IMR-90 (cell line): ENCODE results near the gene UPF1. TPM values are rescaled to one million over a fixed set of nuclear protein-coding genes. Genes with fewer than 3 reads are reported as not detected.

Experiments
- ATAC-seq: fragments of 200-7000 bp; cut with Tn5 transposase; 2 replicates; pipeline ENCODE4 v1.9.1; 2020; ENCODE audit warnings: low read depth, mild to moderate bottlenecking, moderate library complexity
- BruUV-seq: library from RNA; stranded (reverse); fragments of 400-500 nt; replicated peaks from 2 replicates; lab custom pipeline; 2021; lab: Mats Ljungman, UMichigan
- CTCF ChIA-PET: fragments of 300-600 bp; formaldehyde crosslinking; extraction: SDS; loops from one replicate; lab custom pipeline; 2021; ENCODE audit warnings: antibody characterized with exemption; lab: Yijun Ruan, JAX
- POLR2A ChIA-PET: fragments of 300-600 bp; sonication (Branson Sonifier 250); formaldehyde crosslinking; loops from one replicate; lab custom pipeline; 2022; ENCODE audit warnings: antibody characterized with exemption; ENCODE audit not compliant: unreplicated experiment; lab: Charles Lee
- DNase-seq: peaks from one replicate; pipeline ENCODE4 v3.0.0; 2013
- H2AFZ ChIP-seq: replicated peaks from 2 replicates; pipeline ENCODE3; 2013; ENCODE audit warnings: low read length, mild to moderate bottlenecking; ENCODE audit not compliant: poor library complexity
- H2AK5ac ChIP-seq: 2 replicates; pipeline ENCODE4 v1.6.1; 2013; ENCODE audit warnings: low read depth, low read length, inconsistent platforms
- H2AK9ac ChIP-seq: replicated peaks from 2 replicates; pipeline ENCODE3; 2013; ENCODE audit warnings: mild to moderate bottlenecking, low read depth, low read length, moderate library complexity; ENCODE audit not compliant: poor library complexity
- H2BK120ac ChIP-seq: 2 replicates; pipeline ENCODE4 v1.6.1; 2013; ENCODE audit warnings: low read depth, low read length, inconsistent platforms
- H2BK15ac ChIP-seq: 3 replicates; pipeline ENCODE4 v1.6.1; 2013; ENCODE audit warnings: low read depth, low read length, inconsistent platforms
- H2BK20ac ChIP-seq: 2 replicates; pipeline ENCODE4 v1.6.1; 2013; ENCODE audit warnings: low read depth, mild to moderate bottlenecking, inconsistent platforms, low read length, moderate library complexity
- H2BK5ac ChIP-seq: 2 replicates; pipeline ENCODE4 v1.6.1; 2013; ENCODE audit warnings: mild to moderate bottlenecking, low read depth, low read length, inconsistent platforms; ENCODE audit not compliant: poor library complexity, severe bottlenecking
- H3K14ac ChIP-seq: replicated peaks from 2 replicates; pipeline ENCODE4 v1.6.1; 2013; ENCODE audit warnings: low read depth, low read length, inconsistent platforms
- H3K18ac ChIP-seq: 2 replicates; pipeline ENCODE4 v1.6.1; 2013; ENCODE audit warnings: low read depth, low read length, control low read depth
- H3K23ac ChIP-seq: 2 replicates; pipeline ENCODE4 v1.6.1; 2013; ENCODE audit warnings: low read depth, low read length, inconsistent platforms
- H3K27ac ChIP-seq: 2 replicates; pipeline ENCODE4 v1.5.1; 2013; ENCODE audit warnings: mild to moderate bottlenecking, control low read depth, low read length; ENCODE audit not compliant: insufficient read depth
- H3K27me3 ChIP-seq: 2 replicates; pipeline ENCODE4 v1.6.1; 2013; ENCODE audit warnings: low read length; ENCODE audit not compliant: control insufficient read depth, insufficient read depth
- H3K36me3 ChIP-seq: 2 replicates; pipeline ENCODE4 v1.6.1; 2013; ENCODE audit warnings: low read length, mixed read lengths; ENCODE audit not compliant: control insufficient read depth, insufficient read depth
- H3K4ac ChIP-seq: 2 replicates; pipeline ENCODE4 v1.6.1; 2013; ENCODE audit warnings: low read depth, low read length, inconsistent platforms
- H3K4me1 ChIP-seq: 2 replicates; pipeline ENCODE4 v1.6.1; 2013; ENCODE audit warnings: low read length, mixed read lengths; ENCODE audit not compliant: control insufficient read depth, insufficient read depth
- H3K4me2 ChIP-seq: 2 replicates; pipeline ENCODE4 v1.6.1; 2013; ENCODE audit warnings: low read depth, mild to moderate bottlenecking, control low read depth, low read length, moderate library complexity
- H3K4me3 ChIP-seq: 2 replicates; pipeline ENCODE4 v1.5.1; 2013; ENCODE audit warnings: low read depth, mild to moderate bottlenecking, control low read depth, low read length, moderate library complexity; ENCODE audit not compliant: insufficient read depth
- H3K56ac ChIP-seq: 2 replicates; pipeline ENCODE4 v1.6.1; 2013; ENCODE audit warnings: low read length, inconsistent platforms; ENCODE audit not compliant: insufficient read depth; ENCODE audit errors: extremely low read depth
- H3K79me1 ChIP-seq, 2 experiments: 2 replicates each; pipeline ENCODE4 v1.6.1; 2013; ENCODE audit warnings: low read length in 2 of 2, inconsistent platforms in 1 of 2, low read depth in 1 of 2
- H3K9ac ChIP-seq: 2 replicates; pipeline ENCODE4 v1.6.1; 2013; ENCODE audit warnings: low read depth, low read length, control low read depth
- H3K9me1 ChIP-seq: 2 replicates; pipeline ENCODE4 v1.6.1; 2013; ENCODE audit warnings: low read length, inconsistent platforms; ENCODE audit not compliant: insufficient read depth
- H3K9me3 ChIP-seq: 2 replicates; pipeline ENCODE4 v1.6.1; 2013; ENCODE audit warnings: low read length; ENCODE audit not compliant: control insufficient read depth, insufficient read depth
- H4K20me1 ChIP-seq: 2 replicates; pipeline ENCODE4 v1.6.1; 2013; ENCODE audit warnings: low read length, inconsistent platforms; ENCODE audit not compliant: insufficient read depth
- H4K5ac ChIP-seq: 2 replicates; pipeline ENCODE4 v1.6.1; 2013; ENCODE audit warnings: mild to moderate bottlenecking, low read depth, low read length, control low read depth
- H4K8ac ChIP-seq, 2 experiments: 2 replicates each; pipeline ENCODE4 v1.6.1; 2013; ENCODE audit warnings: low read depth in 2 of 2, low read length in 2 of 2, control low read depth in 1 of 2, inconsistent platforms in 1 of 2
- H4K91ac ChIP-seq: 2 replicates; pipeline ENCODE4 v1.6.1; 2013; ENCODE audit warnings: low read depth, low read length, inconsistent platforms; ENCODE audit not compliant: insufficient read depth
- BHLHE40 ChIP-seq: fragments of 150-350 bp; IDR thresholded peaks from 2 replicates; pipeline ENCODE4 v1.6.1; 2016; ENCODE audit warnings: mild to moderate bottlenecking, low read depth, low read length
- CHD1 ChIP-seq: IDR thresholded peaks from 2 replicates; pipeline ENCODE4 v1.6.1; 2012; ENCODE audit warnings: low read depth, low read length, improper control_type of control experiment
- FOS ChIP-seq: fragments of 150-350 bp; IDR thresholded peaks from 2 replicates; pipeline ENCODE4 v1.6.1; 2016; ENCODE audit warnings: low read depth, low read length
- MAFK ChIP-seq: IDR thresholded peaks from 2 replicates; pipeline ENCODE4 v1.6.1; 2012; ENCODE audit warnings: low read depth, low read length, improper control_type of control experiment
- MAZ ChIP-seq: IDR thresholded peaks from 2 replicates; pipeline ENCODE4 v1.6.1; 2012; ENCODE audit warnings: low read depth, mild to moderate bottlenecking, low read length, improper control_type of control experiment, moderate library complexity, borderline replicate concordance
- NFE2L2 ChIP-seq: fragments of 150-350 bp; IDR thresholded peaks from 2 replicates; pipeline ENCODE4 v1.6.1; 2016; ENCODE audit warnings: low read depth, mild to moderate bottlenecking, low read length
- POLR2A ChIP-seq: IDR thresholded peaks from 2 replicates; pipeline ENCODE4 v1.6.1; 2012; ENCODE audit warnings: mild to moderate bottlenecking, low read depth, low read length
- RAD21 ChIP-seq: IDR thresholded peaks from 2 replicates; pipeline ENCODE4 v1.6.1; 2012; ENCODE audit warnings: low read length, improper control_type of control experiment
- RCOR1 ChIP-seq: IDR thresholded peaks from 2 replicates; pipeline ENCODE4 v1.6.1; 2012; ENCODE audit warnings: mild to moderate bottlenecking, low read length, improper control_type of control experiment; ENCODE audit not compliant: insufficient replicate concordance
- RFX5 ChIP-seq: IDR thresholded peaks from 2 replicates; pipeline ENCODE4 v1.8.0; 2012; ENCODE audit warnings: low read depth, mild to moderate bottlenecking, low read length, moderate library complexity
- SMC3 ChIP-seq: fragments of 150-350 bp; IDR thresholded peaks from 2 replicates; pipeline ENCODE4 v1.6.1; 2016; ENCODE audit warnings: low read depth, mild to moderate bottlenecking, antibody characterized with exemption, low read length, moderate library complexity
- WGBS, 2 experiments: methylation state at CpG; one replicate each; pipeline versions ENCODE4 v1.1.5 to v1.1.7; 2013; ENCODE audit warnings: missing lambda C conversion rate in 2 of 2; ENCODE audit not compliant: insufficient read length in 1 of 2; ENCODE audit errors: extremely low coverage in 2 of 2; 5-methylcytosine and 5-hydroxymethylcytosine counted together
- dilution Hi-C: fragments of 300-500 bp; cut with HindIII; formaldehyde crosslinking; loops from one replicate; pipeline ENCODE4 v1.14.3; 2018; ENCODE audit warnings: low sequenced_read_pairs; ENCODE audit not compliant: unreplicated experiment
- in situ Hi-C: fragments of 300-500 bp; cut with MboI; formaldehyde crosslinking; loops from 3 replicates; pipeline ENCODE4 v1.14.3; 2019; ENCODE audit warnings: low sequenced_read_pairs, inconsistent platforms, mixed read lengths
- intact Hi-C: fragments of 100-400 bp; cut with micrococcal nuclease; formaldehyde crosslinking; loops from 2 replicates; pipeline ENCODE4 v1.10.0; 2022
- polyA plus RNA-seq, 3 experiments: library from polyadenylated mRNA; depleted of rRNA; stranded (reverse); fragments of >200 nt; gene quantifications; 2 replicates each; pipeline ENCODE4 v1.2.3, GENCODE V29; 2012; ENCODE audit warnings: low replicate concordance in 1 of 3
- total RNA-seq: library from RNA; depleted of rRNA; stranded (reverse); fragments of >200 nt; gene quantifications from 2 replicates; pipeline ENCODE4 v1.2.3, GENCODE V29; 2012
- TF ChIP-seq, protein P1 (sequence below): fragments of 150-350 bp; IDR thresholded peaks from 2 replicates; pipeline ENCODE4 v1.6.1; 2017; ENCODE audit warnings: mild to moderate bottlenecking, antibody characterized with exemption, low read length, low read depth
- TF ChIP-seq, protein P2 (sequence below): conservative IDR thresholded peaks from 2 replicates; pipeline ENCODE4 v1.5.1; 2012; ENCODE audit warnings: mild to moderate bottlenecking, low read depth, low read length, improper control_type of control experiment
- TF ChIP-seq, protein P3 (sequence below): fragments of 150-350 bp; IDR thresholded peaks from 2 replicates; pipeline ENCODE4 v1.6.1; 2016; ENCODE audit warnings: low read depth, mild to moderate bottlenecking, low read length, moderate library complexity, borderline replicate concordance

The UPF1 gene
- total and polyA plus RNA-seq, 2 of the 4 experiments (the other 2 are of a cell fraction), result 31.2 to 50.3 TPM

DNA sequence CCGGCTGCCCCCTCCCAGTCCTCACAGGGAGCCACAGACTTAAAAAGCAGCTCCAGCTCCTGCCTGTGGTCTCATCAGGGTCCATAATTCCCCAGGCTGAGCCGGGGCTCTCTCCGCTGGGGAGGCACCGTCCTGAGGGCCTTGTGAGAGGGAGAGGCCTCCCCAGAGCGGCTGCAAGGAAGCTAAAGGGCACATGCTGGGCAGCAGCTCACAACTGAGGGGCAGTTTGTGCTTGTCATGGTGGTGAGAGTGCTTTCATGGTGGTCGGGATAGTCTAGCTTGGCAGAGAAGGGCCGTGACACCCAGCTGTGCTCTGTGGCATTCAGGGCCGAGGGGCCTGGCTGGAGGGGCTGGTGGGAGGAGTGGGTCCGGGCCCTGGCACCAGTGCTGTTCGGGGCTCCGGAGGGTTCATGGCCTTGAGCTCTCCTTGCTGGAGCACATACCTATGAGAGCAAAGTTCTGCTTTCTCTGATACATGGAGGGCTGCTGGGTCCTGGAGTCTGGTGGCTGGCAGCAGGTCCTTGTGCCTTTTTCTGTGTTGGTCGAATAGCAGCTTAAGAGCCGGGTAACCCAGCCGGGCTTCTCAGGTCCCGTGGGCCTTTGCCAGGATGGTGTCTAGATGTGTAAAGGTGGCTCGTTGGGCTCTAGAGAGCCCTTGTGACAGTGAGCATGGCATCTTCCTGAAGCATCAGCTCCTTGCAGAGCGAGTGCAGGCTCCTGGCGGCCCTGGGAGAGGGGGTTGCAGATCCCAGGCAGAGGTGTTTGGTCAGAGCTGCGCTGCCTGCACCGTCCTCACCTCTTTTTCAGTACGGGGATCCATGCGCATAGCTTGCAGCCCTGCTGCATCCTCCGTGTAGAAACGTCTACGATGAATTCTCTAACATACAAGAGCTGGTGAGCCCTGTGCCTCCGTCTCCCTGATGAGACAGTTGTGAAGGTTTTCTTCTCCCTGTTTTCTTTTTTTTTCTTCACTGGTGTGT is 8.8 kb downstream of the UPF1 start:
- in situ Hi-C loops (no loop called here), dilution Hi-C loops (no loop called here), intact Hi-C loops (loop anchor here (10.0 kb wide), 1 partner anchor 166 kb away; no protein-coding TSS in a partner anchor)
- peaks cover 39% of the 10 kb centered on the region for H3K9me1 ChIP-seq
- no peak overlapping the region for H3K56ac ChIP-seq
- no peak overlapping the region for H2BK120ac ChIP-seq
- DNase-seq (no peak), ATAC-seq (no peak)
- no TSS peak for BruUV-seq
- CTCF ChIA-PET, result interaction anchor here (1.5 kb wide), 1 partner anchor 247 kb away, joined by 4 read pairs; no protein-coding TSS in a partner anchor
- peaks cover 30% of the 10 kb centered on the region for H3K4me1 ChIP-seq
- WGBS, 2 experiments, result 91% methylated on average over 9 of the region's 26 CpGs; no CpG with 5 or more reads in 1 of the 2 experiments
- H4K8ac ChIP-seq, result no peak overlapping the region
- peaks cover 7% of the 10 kb centered on the region for H3K36me3 ChIP-seq
- no peak overlapping the region for H3K23ac ChIP-seq
- no peak overlapping the region for H3K4me2 ChIP-seq
- H3K27me3 ChIP-seq, result no peaks in the 10 kb centered on the region
- H4K91ac ChIP-seq, result no peak overlapping the region
- H3K4me3 ChIP-seq, result no peak overlapping the region
- no peak overlapping the region for H2AK5ac ChIP-seq
- H4K5ac ChIP-seq, result no peak overlapping the region
- H3K9ac ChIP-seq, result no peak overlapping the region
- H2BK15ac ChIP-seq, result no peak overlapping the region
- no peaks in the 10 kb centered on the region for H3K9me3 ChIP-seq
- no peak overlapping the region for H2BK20ac ChIP-seq
- H2AFZ ChIP-seq, result no peak overlapping the region
- POLR2A ChIA-PET, result interaction anchor here (0.5 kb wide), 2 partner anchors 253 to 268 kb away, joined by 3 to 5 read pairs; no protein-coding TSS in a partner anchor
- H2AK9ac ChIP-seq, result no peak overlapping the region
- H3K4ac ChIP-seq, result no peak overlapping the region
- no peak overlapping the region for H3K27ac ChIP-seq
- peaks cover 100% of the 10 kb centered on the region for H4K20me1 ChIP-seq
- no peak overlapping the region for H3K14ac ChIP-seq
- H3K18ac ChIP-seq, result no peak overlapping the region
- peaks cover 13 to 94% of the 10 kb centered on the region in 2 experiments for H3K79me1 ChIP-seq
- H2BK5ac ChIP-seq, result no peak overlapping the region
- TF ChIP-seq RFX5 (no peak), CHD1 (no peak), SMC3 (no peak), RAD21 (no peak), MAFK (no peak), MAZ (no peak), NFE2L2 (no peak), RCOR1 (no peak), POLR2A (no peak), BHLHE40 (no peak), FOS (no peak)
- TF ChIP-seq, protein P1, sequence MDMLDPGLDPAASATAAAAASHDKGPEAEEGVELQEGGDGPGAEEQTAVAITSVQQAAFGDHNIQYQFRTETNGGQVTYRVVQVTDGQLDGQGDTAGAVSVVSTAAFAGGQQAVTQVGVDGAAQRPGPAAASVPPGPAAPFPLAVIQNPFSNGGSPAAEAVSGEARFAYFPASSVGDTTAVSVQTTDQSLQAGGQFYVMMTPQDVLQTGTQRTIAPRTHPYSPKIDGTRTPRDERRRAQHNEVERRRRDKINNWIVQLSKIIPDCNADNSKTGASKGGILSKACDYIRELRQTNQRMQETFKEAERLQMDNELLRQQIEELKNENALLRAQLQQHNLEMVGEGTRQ, result no peak
- TF ChIP-seq, protein P2, sequence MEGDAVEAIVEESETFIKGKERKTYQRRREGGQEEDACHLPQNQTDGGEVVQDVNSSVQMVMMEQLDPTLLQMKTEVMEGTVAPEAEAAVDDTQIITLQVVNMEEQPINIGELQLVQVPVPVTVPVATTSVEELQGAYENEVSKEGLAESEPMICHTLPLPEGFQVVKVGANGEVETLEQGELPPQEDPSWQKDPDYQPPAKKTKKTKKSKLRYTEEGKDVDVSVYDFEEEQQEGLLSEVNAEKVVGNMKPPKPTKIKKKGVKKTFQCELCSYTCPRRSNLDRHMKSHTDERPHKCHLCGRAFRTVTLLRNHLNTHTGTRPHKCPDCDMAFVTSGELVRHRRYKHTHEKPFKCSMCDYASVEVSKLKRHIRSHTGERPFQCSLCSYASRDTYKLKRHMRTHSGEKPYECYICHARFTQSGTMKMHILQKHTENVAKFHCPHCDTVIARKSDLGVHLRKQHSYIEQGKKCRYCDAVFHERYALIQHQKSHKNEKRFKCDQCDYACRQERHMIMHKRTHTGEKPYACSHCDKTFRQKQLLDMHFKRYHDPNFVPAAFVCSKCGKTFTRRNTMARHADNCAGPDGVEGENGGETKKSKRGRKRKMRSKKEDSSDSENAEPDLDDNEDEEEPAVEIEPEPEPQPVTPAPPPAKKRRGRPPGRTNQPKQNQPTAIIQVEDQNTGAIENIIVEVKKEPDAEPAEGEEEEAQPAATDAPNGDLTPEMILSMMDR, result no peak
- TF ChIP-seq, protein P3, sequence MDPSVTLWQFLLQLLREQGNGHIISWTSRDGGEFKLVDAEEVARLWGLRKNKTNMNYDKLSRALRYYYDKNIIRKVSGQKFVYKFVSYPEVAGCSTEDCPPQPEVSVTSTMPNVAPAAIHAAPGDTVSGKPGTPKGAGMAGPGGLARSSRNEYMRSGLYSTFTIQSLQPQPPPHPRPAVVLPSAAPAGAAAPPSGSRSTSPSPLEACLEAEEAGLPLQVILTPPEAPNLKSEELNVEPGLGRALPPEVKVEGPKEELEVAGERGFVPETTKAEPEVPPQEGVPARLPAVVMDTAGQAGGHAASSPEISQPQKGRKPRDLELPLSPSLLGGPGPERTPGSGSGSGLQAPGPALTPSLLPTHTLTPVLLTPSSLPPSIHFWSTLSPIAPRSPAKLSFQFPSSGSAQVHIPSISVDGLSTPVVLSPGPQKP, result no peak
